Progenitor cell of endocrine pancreas (in vitro differentiated cells): Measurements from ENCODE around the gene ACO2. TPM values are rescaled to one million over a fixed set of nuclear protein-coding genes. Genes with fewer than 3 reads are reported as not detected.

Experiments used
- DNase-seq: peaks from one replicate; pipeline ENCODE4 v3.0.0; 2021; ENCODE audit warnings: low spot score; ENCODE audit not compliant: unreplicated experiment
- H3K27ac Mint-ChIP-seq: 2 replicates; pipeline ENCODE4 v1.8.0; 2021; ENCODE audit warnings: mild to moderate bottlenecking, moderate library complexity, mixed read lengths
- H3K27me3 Mint-ChIP-seq: 2 replicates; pipeline ENCODE4 v1.8.0; 2021; ENCODE audit warnings: mixed read lengths
- H3K36me3 Mint-ChIP-seq: 2 replicates; pipeline ENCODE4 v1.8.0; 2022; ENCODE audit warnings: mixed read lengths; ENCODE audit not compliant: insufficient read depth
- H3K4me1 Mint-ChIP-seq: 2 replicates; pipeline ENCODE4 v1.8.0; 2021; ENCODE audit warnings: low read depth, mixed read lengths
- H3K4me3 Mint-ChIP-seq: 2 replicates; pipeline ENCODE4 v1.8.0; 2021; ENCODE audit warnings: low read depth, mild to moderate bottlenecking, moderate library complexity, mixed read lengths
- H3K9me3 Mint-ChIP-seq: 2 replicates; pipeline ENCODE4 v1.8.0; 2021; ENCODE audit warnings: low read depth, mixed read lengths
- CTCF ChIP-seq: fragments of 200-600 bp; sonication (generic); IDR thresholded peaks from one replicate; pipeline ENCODE4 v1.5.0; 2021; ENCODE audit warnings: antibody characterized with exemption, mild to moderate bottlenecking; ENCODE audit not compliant: unreplicated experiment
- total RNA-seq: library from RNA; stranded (reverse); gene quantifications from 2 replicates; pipeline ENCODE4 v1.2.1, GENCODE V29; 2021

Gene ACO2
- total RNA-seq, 1 donor from 2014 or later = 67.4 TPM

GRCh38 chr22:41444360-41445128, 24.4 kb upstream of the ACO2 start:
- peak overlapping the region; percentile 99 for H3K27ac Mint-ChIP-seq
- H3K4me3 Mint-ChIP-seq = peak overlapping the region; percentile 99
- no peaks in the 10 kb centered on the region for H3K27me3 Mint-ChIP-seq
- no peaks in the 10 kb centered on the region for H3K9me3 Mint-ChIP-seq
- peaks cover 21% of the 10 kb centered on the region for H3K4me1 Mint-ChIP-seq
- DNase-seq = peak; percentile 93
- no peak for TF ChIP-seq CTCF
- H3K36me3 Mint-ChIP-seq = peaks cover 10% of the 10 kb centered on the region

- H3K27ac Mint-ChIP-seq = peak overlapping the region; percentile 99
- H3K36me3 Mint-ChIP-seq = peaks cover 10% of the 10 kb centered on the region
- H3K27me3 Mint-ChIP-seq = no peaks in the 10 kb centered on the region
- peak overlapping the region; percentile 99 for H3K4me3 Mint-ChIP-seq
- H3K4me1 Mint-ChIP-seq = peaks cover 21% of the 10 kb centered on the region
- TF ChIP-seq CTCF = no peak
- no peaks in the 10 kb centered on the region for H3K9me3 Mint-ChIP-seq
- no peak for DNase-seq
These were observed 23.5 kb upstream of the ACO2 start for GRCh38 chr22:41445129-41446056.

- Mint-ChIP-seq H3K4me1 (peaks cover 21% of the 10 kb centered on the region), H3K4me3 (peak overlapping the region; percentile 99), H3K27ac (peak overlapping the region; percentile 99), H3K27me3 (no peaks in the 10 kb centered on the region), H3K9me3 (no peaks in the 10 kb centered on the region), H3K36me3 (peaks cover 12% of the 10 kb centered on the region)
- no peak for DNase-seq
- TF ChIP-seq CTCF = no peak
These were observed 22.8 kb upstream of the ACO2 start for GRCh38 chr22:41446057-41446501.

GRCh38 chr22:41446639-41447434, 22.1 kb upstream of the ACO2 start, which contains the start of gene TOB2:
TSS of gene TOB2 (minus strand) at chr22:41446801. CDS start at chr22:41437345, 9,456 bp downstream.
- no peaks in the 10 kb centered on the region for H3K9me3 Mint-ChIP-seq
- DNase-seq = peak; percentile 92
- peak within 1 kb of the TSS; percentile 99 for H3K27ac Mint-ChIP-seq
- peaks cover 21% of the 10 kb centered on the region for H3K4me1 Mint-ChIP-seq
- H3K4me3 Mint-ChIP-seq = peak within 1 kb of the TSS; percentile 99
- no peaks in the 10 kb centered on the region for H3K27me3 Mint-ChIP-seq
- H3K36me3 Mint-ChIP-seq = peaks cover 10% of the 10 kb centered on the region
- no peak for TF ChIP-seq CTCF
